ENCODE measurements around the gene ZFPL1. TPM values are rescaled to one million over a fixed set of nuclear protein-coding genes. Genes with fewer than 3 reads are reported as not detected.

ZFPL1 gene
- total and polyA plus RNA-seq, 9 of the 15 experiments (the other 6 are each of a cell fraction or from before 2014, with no cell fraction given), result 3.7 to 37.5 (median 22.7) TPM

DNA sequence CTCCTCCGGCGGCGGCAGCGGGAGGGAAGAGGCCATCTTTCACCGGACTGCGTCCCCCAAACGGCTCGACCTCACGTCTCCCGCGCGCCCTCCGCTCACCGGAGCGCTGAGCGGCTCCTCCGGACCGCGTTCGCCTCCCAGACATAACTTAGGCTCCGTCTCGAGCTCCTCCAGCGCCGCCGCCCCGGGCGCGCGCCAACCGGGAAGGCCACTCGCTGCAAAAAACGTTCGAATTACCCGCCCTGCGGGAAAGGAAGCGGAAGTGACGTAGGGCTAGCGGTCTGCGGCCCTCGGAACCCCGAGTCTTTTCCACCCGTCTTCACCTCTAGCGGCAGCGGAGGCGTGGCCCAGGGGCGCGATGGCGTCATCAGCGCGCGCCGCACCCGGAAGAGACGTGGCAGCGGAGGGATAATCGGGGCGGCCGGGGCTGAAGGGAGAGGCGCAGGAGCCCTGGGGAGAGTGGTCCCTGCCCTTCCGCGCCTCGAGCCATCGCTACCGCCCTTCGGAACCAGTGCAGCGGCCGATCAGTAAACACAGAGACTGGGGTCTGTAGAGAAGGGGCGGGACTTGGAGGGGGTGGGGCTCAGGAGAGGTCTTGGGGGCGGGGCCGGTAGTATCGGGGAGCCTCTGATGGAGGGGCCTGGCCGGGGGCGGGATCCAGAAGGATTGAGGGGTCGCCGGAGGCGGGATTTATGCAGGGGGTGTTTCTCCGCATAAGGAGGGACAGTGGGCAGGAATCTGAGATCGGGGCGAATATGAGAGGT lies at the start of gene ZFPL1, which contains the start of gene CDCA5 (continued):
- TF ChIP-seq, protein P1, sequence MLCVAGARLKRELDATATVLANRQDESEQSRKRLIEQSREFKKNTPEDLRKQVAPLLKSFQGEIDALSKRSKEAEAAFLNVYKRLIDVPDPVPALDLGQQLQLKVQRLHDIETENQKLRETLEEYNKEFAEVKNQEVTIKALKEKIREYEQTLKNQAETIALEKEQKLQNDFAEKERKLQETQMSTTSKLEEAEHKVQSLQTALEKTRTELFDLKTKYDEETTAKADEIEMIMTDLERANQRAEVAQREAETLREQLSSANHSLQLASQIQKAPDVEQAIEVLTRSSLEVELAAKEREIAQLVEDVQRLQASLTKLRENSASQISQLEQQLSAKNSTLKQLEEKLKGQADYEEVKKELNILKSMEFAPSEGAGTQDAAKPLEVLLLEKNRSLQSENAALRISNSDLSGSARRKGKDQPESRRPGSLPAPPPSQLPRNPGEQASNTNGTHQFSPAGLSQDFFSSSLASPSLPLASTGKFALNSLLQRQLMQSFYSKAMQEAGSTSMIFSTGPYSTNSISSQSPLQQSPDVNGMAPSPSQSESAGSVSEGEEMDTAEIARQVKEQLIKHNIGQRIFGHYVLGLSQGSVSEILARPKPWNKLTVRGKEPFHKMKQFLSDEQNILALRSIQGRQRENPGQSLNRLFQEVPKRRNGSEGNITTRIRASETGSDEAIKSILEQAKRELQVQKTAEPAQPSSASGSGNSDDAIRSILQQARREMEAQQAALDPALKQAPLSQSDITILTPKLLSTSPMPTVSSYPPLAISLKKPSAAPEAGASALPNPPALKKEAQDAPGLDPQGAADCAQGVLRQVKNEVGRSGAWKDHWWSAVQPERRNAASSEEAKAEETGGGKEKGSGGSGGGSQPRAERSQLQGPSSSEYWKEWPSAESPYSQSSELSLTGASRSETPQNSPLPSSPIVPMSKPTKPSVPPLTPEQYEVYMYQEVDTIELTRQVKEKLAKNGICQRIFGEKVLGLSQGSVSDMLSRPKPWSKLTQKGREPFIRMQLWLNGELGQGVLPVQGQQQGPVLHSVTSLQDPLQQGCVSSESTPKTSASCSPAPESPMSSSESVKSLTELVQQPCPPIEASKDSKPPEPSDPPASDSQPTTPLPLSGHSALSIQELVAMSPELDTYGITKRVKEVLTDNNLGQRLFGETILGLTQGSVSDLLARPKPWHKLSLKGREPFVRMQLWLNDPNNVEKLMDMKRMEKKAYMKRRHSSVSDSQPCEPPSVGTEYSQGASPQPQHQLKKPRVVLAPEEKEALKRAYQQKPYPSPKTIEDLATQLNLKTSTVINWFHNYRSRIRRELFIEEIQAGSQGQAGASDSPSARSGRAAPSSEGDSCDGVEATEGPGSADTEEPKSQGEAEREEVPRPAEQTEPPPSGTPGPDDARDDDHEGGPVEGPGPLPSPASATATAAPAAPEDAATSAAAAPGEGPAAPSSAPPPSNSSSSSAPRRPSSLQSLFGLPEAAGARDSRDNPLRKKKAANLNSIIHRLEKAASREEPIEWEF (CRISPR knock-in tag; IDR thresholded peaks at IDR 0.05), result no peak
- TF ChIP-seq, protein P2, sequence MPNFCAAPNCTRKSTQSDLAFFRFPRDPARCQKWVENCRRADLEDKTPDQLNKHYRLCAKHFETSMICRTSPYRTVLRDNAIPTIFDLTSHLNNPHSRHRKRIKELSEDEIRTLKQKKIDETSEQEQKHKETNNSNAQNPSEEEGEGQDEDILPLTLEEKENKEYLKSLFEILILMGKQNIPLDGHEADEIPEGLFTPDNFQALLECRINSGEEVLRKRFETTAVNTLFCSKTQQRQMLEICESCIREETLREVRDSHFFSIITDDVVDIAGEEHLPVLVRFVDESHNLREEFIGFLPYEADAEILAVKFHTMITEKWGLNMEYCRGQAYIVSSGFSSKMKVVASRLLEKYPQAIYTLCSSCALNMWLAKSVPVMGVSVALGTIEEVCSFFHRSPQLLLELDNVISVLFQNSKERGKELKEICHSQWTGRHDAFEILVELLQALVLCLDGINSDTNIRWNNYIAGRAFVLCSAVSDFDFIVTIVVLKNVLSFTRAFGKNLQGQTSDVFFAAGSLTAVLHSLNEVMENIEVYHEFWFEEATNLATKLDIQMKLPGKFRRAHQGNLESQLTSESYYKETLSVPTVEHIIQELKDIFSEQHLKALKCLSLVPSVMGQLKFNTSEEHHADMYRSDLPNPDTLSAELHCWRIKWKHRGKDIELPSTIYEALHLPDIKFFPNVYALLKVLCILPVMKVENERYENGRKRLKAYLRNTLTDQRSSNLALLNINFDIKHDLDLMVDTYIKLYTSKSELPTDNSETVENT (CRISPR knock-in tag; IDR thresholded peaks at IDR 0.05), result peak; percentile 69; the same call in 1 of the 2 replicates
- TF ChIP-seq HNRNPLL (IDR thresholded peaks at IDR 0.05; ENCODE audit: low read depth, low read length, poor library complexity, severe bottlenecking), result peak; percentile 14
- TF ChIP-seq ZNF165 (CRISPR knock-in tag; IDR thresholded peaks at IDR 0.05; ENCODE audit: borderline replicate concordance), result no peak
- TF ChIP-seq SUPT5H (IDR thresholded peaks at IDR 0.05), result peak; percentile 92
- TF ChIP-seq KLF16 (IDR thresholded peaks at IDR 0.05), result no peak
- no peak for TF ChIP-seq HLTF (IDR thresholded peaks at IDR 0.05)
- TF ChIP-seq ZNF224 (CRISPR knock-in tag; IDR thresholded peaks at IDR 0.05), result no peak
- TF ChIP-seq ZFP36 (IDR thresholded peaks at IDR 0.05; ENCODE audit: low read depth, low read length, partially characterized antibody), result no peak
- TF ChIP-seq HINFP (tag; conservative IDR thresholded peaks at IDR 0.05; ENCODE audit: low read depth), result no peak
- peak; percentile 78 for TF ChIP-seq NR2C1 (IDR thresholded peaks at IDR 0.05)
- TF ChIP-seq NR2C1 (tag; IDR thresholded peaks at IDR 0.05), result peak; percentile 75
- peak; percentile 52 for TF ChIP-seq CHD2 (IDR thresholded peaks at IDR 0.05; ENCODE audit: low read depth, low read length)
- peak; percentile 100 for TF ChIP-seq EP400 (IDR thresholded peaks at IDR 0.05)
- TF ChIP-seq SOX6 (IDR thresholded peaks at IDR 0.05), result no peak; the same call in 1 of the 2 replicates
- TF ChIP-seq CHCHD3 (CRISPR knock-in tag; IDR thresholded peaks at IDR 0.05), result no peak
- peak; percentile 66; the same call in 1 of the 2 replicates for TF ChIP-seq SREBF2 (CRISPR knock-in tag; IDR thresholded peaks at IDR 0.05)
- peak in 1 of 2 experiments; percentile 29; a peak in 1 of 4 replicates for TF ChIP-seq ETV6 (IDR thresholded peaks at IDR 0.05; ENCODE audit: borderline replicate concordance in 1 of 2, low read depth in 2 of 2, low read length in 1 of 2)
- TF ChIP-seq ETV6 (CRISPR knock-in tag; IDR thresholded peaks at IDR 0.05; ENCODE audit: borderline replicate concordance), result no peak

Measured in K562 (cell line).